Central memory CD8-positive, alpha-beta T cell (primary cell): ENCODE measurements around the gene MT1F.

Experiments
- ATAC-seq: fragments of 150-1000 bp; cut with Tn5 transposase; replicated peaks from 2 replicates; pipeline ENCODE4 v1.10.0; 2022; ENCODE audit warnings: mild to moderate bottlenecking, moderate FRiP score, moderate number of reproducible peaks; ENCODE audit not compliant: poor library complexity, severe bottlenecking; ENCODE audit errors: extremely low read depth
- DNase-seq, 2 donors: peaks; one replicate each; pipeline ENCODE4 v3.0.0; 2021; ENCODE audit warnings: low spot score in 2 of 2
- H3K27ac Mint-ChIP-seq: one replicate; pipeline ENCODE4 v1.8.0; 2022; ENCODE audit warnings: low read depth, mild to moderate bottlenecking, moderate library complexity, mixed read lengths
- H3K27me3 Mint-ChIP-seq: one replicate; pipeline ENCODE4 v1.8.0; 2022; ENCODE audit warnings: mixed read lengths
- H3K36me3 Mint-ChIP-seq: one replicate; pipeline ENCODE4 v1.8.0; 2022; ENCODE audit warnings: mild to moderate bottlenecking, moderate library complexity, mixed read lengths; ENCODE audit not compliant: insufficient read depth
- H3K4me1 Mint-ChIP-seq: one replicate; pipeline ENCODE4 v1.8.0; 2022; ENCODE audit warnings: mixed read lengths
- H3K4me3 Mint-ChIP-seq: one replicate; pipeline ENCODE4 v1.8.0; 2022; ENCODE audit warnings: mild to moderate bottlenecking, moderate library complexity, mixed read lengths
- H3K9me3 Mint-ChIP-seq: one replicate; pipeline ENCODE4 v1.8.0; 2022; ENCODE audit warnings: mixed read lengths

Gene MT1F

DNA sequence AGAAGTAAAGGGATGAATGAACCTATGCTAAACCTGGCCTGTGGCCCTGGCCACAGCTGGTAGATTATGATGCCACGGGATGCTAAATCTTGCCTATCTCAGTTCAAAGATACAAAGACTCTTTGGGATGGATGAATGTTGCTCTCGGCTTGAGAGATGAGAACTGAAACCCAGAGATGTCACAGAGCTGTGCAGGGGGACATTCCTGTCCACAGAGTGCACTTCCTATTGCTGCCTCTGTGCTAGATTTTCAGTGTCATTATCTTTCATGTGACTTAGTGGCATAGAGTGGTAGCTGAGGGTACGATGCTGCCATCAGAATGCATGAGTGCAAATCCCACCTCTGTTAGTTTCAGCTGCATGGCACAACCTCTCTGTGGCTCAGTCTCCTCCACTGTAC, 27.6 kb upstream of the MT1F start:
- Mint-ChIP-seq H3K36me3 (peaks cover 3% of the 10 kb centered on the region), H3K4me1 (peaks cover 20% of the 10 kb centered on the region), H3K27ac (no peak overlapping the region), H3K9me3 (no peaks in the 10 kb centered on the region), H3K27me3 (peaks cover 49% of the 10 kb centered on the region), H3K4me3 (no peak overlapping the region)
- ATAC-seq: no peak
- DNase-seq: no peak

DNA sequence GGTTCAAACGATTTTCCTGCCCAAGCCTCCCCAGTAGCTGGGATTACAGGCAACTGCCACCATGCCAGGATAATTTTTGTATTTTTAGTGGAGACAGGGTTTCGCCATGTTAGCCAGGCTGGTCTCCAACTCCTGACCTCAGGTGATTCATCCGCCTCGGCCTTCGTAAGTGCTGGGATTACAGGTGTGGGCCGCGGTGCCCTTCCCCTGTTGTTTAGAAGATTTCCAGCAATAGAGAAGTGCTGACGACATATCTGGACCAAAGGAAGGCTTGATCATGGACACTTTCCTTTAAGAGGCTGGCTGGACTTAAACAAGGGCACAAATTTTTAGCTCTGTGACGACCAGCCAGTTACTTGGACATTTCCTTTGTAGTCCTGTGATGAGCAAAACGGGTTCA, 26.6 kb upstream of the MT1F start:
- Mint-ChIP-seq H3K4me1 (peaks cover 13% of the 10 kb centered on the region), H3K36me3 (no peaks in the 10 kb centered on the region), H3K27me3 (peaks cover 60% of the 10 kb centered on the region), H3K4me3 (no peak overlapping the region), H3K27ac (no peak overlapping the region), H3K9me3 (no peaks in the 10 kb centered on the region)
- ATAC-seq: no peak
- no peak for DNase-seq

DNA sequence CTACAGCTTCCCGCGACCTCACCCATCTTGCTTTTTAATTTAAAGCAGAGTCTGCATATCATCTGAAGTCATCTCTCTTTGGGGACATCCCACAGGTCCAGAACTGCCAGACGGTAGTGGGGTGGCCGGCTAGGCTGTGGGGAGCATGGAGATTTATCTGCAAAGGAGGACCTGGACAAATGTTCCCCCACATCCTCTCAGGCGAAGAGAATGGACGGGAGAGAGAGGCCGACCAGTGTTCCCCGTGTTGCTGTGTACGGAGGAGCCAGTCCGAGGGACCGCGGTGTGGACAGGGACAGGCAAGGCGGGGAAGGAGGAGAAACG, 26.0 kb upstream of the MT1F start:
- H3K27ac Mint-ChIP-seq: no peak overlapping the region
- H3K4me1 Mint-ChIP-seq: peaks cover 12% of the 10 kb centered on the region
- H3K4me3 Mint-ChIP-seq: peak overlapping the region; percentile 49
- ATAC-seq: no peak
- H3K27me3 Mint-ChIP-seq: peaks cover 66% of the 10 kb centered on the region
- H3K9me3 Mint-ChIP-seq: no peaks in the 10 kb centered on the region
- H3K36me3 Mint-ChIP-seq: no peaks in the 10 kb centered on the region
- no peak for DNase-seq

DNA sequence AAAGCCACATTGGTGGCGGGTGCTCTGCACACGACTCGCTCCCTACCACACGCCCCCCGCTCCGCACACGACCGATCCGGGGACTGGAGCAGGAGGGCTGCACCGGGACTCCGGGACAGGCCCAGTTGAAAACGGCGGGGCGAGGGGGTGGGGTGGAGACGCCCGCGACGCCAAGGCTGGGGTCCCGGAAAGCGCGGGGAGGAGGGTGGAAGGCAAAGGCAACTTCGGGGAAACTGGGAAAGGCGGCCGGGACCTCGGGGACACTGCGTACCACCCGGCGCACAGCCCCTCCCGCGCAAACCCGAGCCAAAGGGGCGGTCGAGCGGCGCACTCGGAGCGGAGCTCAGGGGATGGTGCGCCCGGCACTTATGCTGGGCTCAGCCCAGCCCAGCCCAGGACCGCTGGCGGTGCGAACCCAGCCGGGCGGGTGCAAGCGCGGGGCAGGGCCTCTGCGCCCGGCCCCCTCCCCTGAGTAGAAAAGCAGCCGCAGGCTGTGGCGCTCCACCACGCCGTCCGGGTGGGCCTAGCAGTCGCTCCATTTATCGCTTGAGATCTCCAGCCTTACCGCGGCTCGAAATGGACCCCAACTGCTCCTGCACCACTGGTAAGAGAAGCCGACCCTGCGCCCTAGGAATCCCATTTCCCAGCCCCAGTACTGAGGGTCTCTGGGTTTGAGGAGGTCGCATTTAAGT, 25.5 kb upstream of the MT1F start, which contains the start of gene MT1M:
Gene MT1M (plus strand): TSS at position 504 of the 692 bp plus-strand sequence. CDS start 73 bp downstream, at position 577.
- H3K27ac Mint-ChIP-seq: no peak within 1 kb of the TSS
- H3K36me3 Mint-ChIP-seq: no peaks in the 10 kb centered on the region
- DNase-seq (no peak), ATAC-seq (no peak)
- no peaks in the 10 kb centered on the region for H3K9me3 Mint-ChIP-seq
- peak within 1 kb of the TSS; percentile 49 for H3K4me3 Mint-ChIP-seq
- H3K4me1 Mint-ChIP-seq: peaks cover 13% of the 10 kb centered on the region
- H3K27me3 Mint-ChIP-seq: peaks cover 71% of the 10 kb centered on the region

DNA sequence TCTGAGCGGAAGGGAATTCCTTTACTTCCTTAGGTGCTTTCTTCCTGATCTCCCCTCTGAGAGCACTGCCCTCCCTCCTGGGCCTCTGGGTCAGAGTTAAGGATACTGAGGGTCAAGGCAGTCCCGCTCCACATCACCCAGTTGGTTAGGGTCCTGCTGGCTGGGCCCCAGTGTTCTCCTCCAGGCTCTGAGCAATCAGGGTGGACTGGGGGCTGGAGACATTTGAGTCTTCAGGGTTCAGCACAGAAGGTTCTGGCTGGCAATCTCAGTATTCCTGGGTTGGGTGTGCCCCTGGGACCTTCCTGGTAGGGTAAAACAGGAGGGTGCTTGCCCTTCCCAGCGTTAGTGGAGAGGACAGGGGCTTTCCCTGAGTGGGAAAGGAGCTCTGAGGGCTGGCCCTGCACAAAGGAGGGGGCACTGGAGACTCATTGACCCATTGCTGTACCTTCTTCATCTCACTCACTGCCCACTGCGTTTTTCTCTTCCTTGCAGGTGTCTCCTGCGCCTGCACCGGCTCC, 24.9 kb upstream of the MT1F start:
- ATAC-seq (no peak), DNase-seq (no peak)
- peaks cover 19% of the 10 kb centered on the region for H3K4me1 Mint-ChIP-seq
- peak overlapping the region; percentile 36 for H3K4me3 Mint-ChIP-seq
- H3K27me3 Mint-ChIP-seq: peaks cover 77% of the 10 kb centered on the region
- no peaks in the 10 kb centered on the region for H3K9me3 Mint-ChIP-seq
- no peak overlapping the region for H3K27ac Mint-ChIP-seq
- no peaks in the 10 kb centered on the region for H3K36me3 Mint-ChIP-seq

DNA sequence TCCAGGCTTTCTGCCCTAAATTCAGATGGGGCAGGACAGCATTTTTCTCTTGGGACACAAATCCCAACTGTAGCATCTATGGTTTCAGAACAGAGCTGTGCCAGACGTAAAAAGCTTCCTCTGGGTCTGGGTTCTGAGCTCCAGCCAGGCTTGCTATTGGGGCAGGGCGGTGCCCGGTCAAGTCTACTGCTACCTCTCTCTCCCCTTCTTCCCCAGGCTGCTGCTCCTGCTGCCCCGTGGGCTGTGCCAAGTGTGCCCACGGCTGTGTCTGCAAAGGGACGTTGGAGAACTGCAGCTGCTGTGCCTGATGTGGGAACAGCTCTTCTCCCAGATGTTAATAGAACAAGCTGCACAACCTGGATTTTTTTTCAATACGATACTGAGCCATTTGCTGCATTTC, 24.2 kb upstream of the MT1F start:
- Mint-ChIP-seq H3K27ac (no peak overlapping the region), H3K27me3 (peaks cover 83% of the 10 kb centered on the region), H3K4me3 (no peak overlapping the region), H3K9me3 (no peaks in the 10 kb centered on the region), H3K36me3 (no peaks in the 10 kb centered on the region), H3K4me1 (peaks cover 21% of the 10 kb centered on the region)
- ATAC-seq (no peak), DNase-seq (no peak)

DNA sequence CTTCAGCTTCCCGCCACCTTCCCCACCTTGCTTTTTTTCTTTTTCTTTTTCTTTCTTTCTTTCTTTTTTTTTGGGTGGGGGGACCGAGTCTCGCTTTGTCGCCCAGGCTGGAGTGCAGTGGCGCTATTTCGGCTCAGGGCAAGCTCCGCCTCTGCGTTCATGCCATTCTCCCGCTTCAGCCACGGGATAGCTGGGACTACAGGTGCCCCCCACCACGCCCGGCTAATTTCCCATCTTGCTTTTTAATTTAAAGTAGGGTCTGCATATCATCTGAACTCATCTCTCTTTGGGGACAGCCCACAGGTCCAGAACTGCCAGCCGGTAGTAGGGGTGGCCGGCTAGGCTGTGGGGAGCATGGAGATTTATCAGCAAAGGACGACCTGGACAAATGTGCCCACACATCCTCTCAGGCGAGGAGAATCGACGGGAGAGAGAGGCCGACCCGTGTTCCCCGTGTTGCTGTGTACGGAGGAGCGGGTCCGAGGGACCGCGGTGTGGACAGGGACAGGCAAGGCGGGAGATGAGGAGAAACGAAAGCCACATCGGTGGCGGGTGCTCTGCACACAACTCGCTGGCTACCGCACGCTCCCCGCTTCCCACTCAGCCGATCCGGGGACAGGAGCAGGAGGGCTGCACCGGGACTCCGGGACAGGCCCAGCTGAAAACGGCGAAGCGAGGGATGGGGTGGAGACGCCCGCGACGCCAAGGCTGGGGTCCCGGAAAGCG, 22.9 kb upstream of the MT1F start:
- H3K9me3 Mint-ChIP-seq: no peaks in the 10 kb centered on the region
- peaks cover 21% of the 10 kb centered on the region for H3K4me1 Mint-ChIP-seq
- H3K27ac Mint-ChIP-seq: no peak overlapping the region
- ATAC-seq: no peak
- peak overlapping the region; percentile 71 for H3K4me3 Mint-ChIP-seq
- no peak for DNase-seq
- H3K27me3 Mint-ChIP-seq: peaks cover 97% of the 10 kb centered on the region
- H3K36me3 Mint-ChIP-seq: no peaks in the 10 kb centered on the region

DNA sequence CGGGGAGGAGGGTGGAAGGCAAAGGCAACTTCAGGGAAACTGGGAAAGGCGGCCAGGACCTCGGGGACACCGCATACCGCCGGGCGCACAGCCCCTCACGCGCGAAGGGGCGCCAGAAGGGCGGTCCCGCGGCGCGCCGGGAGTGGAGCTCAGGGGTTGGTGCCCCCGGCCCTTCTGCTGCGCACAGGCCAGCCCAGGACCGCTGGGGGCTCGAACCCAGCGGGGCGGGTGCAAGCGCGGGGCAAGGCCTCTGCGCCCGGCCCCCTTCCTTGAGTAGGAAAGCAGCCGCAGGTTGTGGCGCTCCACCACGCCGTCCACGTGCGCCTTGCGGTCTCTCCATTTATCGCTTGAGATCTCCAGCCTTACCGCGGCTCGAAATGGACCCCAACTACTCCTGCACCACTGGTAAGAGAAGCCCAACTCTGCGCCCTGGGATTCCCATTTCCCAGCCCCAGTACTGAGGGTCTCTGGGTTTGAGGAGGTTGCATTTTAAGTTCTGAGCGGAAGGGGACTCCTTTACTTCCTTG, 22.3 kb upstream of the MT1F start:
- Mint-ChIP-seq H3K36me3 (no peaks in the 10 kb centered on the region), H3K27ac (no peak overlapping the region), H3K27me3 (peaks cover 100% of the 10 kb centered on the region), H3K9me3 (no peaks in the 10 kb centered on the region), H3K4me1 (peaks cover 21% of the 10 kb centered on the region), H3K4me3 (peak overlapping the region; percentile 71)
- ATAC-seq: no peak
- no peak for DNase-seq

DNA sequence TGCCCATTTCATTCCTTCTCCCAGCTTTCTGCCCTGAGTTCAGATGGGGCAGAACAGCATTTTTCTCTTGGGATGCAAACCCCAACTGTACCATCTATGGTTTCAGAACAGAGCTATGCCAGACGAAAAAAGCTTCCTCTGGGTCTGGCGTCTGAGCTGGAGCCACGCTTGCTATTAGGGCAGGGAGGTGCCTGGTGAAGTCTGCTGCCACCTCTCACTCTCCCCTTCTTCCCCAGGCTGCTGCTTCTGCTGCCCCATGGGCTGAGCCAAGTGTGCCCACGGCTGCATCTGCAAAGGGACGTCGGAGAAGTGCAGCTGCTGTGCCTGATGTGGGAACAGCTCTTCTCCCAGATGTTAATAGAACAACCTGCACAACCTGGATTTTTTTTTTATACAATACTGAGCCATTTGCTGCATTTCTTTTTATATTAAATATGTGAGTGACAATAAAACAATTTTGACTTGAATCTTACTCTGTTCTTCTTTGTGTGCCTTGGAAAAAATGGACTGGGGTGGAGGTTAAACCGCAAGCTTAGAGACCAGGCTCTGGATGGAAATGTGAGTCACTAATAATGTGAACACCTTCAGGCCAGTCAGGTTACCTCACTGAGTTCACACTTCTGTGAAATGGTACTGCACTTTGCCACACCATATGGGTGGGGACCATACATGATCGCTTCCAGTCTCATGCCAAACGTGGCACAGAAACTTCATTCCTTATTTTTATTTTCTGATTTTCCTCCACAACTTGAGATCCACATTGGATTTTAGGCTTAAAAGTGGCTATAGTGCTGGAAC, 20.9 kb upstream of the MT1F start:
- no peaks in the 10 kb centered on the region for H3K36me3 Mint-ChIP-seq
- H3K4me3 Mint-ChIP-seq: no peak overlapping the region
- H3K9me3 Mint-ChIP-seq: no peaks in the 10 kb centered on the region
- DNase-seq: no peak
- ATAC-seq: no peak
- no peak overlapping the region for H3K27ac Mint-ChIP-seq
- peaks cover 92% of the 10 kb centered on the region for H3K27me3 Mint-ChIP-seq
- peaks cover 18% of the 10 kb centered on the region for H3K4me1 Mint-ChIP-seq

DNA sequence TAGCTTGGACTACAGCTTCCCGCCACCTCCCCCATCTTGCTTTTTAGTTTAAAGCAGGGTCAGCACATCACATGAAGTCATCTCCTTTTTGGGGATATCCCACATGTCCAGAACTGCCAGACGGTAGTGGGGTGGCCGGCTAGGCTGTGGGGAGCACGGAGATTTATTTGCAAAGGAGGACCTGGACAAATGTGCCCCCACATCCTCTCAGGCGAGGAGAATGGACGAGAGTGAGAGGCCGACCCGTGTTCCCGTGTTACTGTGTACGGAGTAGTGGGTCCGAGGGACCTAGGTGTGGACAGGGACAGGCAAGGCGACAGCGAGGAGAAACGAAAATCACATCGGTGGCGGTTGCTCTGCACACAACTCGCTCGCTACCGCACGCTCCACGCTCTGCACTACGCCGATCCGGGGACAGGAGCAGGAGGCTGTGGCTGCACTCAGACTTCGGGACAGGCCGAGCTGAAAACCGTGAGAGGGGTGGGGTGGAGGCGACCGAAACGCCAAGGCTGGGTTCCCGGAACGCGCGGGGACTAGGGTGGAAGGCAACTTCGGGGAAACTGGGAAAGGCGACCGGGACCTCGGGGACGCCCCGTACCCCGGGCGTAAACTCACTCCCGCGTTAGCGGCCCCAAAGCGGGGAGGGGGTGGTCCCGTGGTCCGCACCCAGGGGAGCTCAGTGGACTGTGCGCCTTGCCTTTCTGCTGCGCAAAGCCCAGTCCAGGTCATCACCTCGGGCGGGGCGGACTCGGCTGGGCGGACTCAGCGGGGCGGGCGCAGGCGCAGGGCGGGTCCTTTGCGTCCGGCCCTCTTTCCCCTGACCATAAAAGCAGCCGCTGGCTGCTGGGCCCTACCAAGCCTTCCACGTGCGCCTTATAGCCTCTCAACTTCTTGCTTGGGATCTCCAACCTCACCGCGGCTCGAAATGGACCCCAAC, 19.7 kb upstream of the MT1F start, which contains the start of gene MT1A:
Gene MT1A (plus strand): TSS at position 853 of the 937 bp plus-strand sequence. CDS start 73 bp downstream, at position 926.
- peaks cover 80% of the 10 kb centered on the region for H3K27me3 Mint-ChIP-seq
- ATAC-seq (no peak), DNase-seq (no peak)
- peak within 1 kb of the TSS; percentile 23 for H3K4me3 Mint-ChIP-seq
- H3K27ac Mint-ChIP-seq: no peak within 1 kb of the TSS
- no peaks in the 10 kb centered on the region for H3K36me3 Mint-ChIP-seq
- no peaks in the 10 kb centered on the region for H3K9me3 Mint-ChIP-seq
- peaks cover 22% of the 10 kb centered on the region for H3K4me1 Mint-ChIP-seq

DNA sequence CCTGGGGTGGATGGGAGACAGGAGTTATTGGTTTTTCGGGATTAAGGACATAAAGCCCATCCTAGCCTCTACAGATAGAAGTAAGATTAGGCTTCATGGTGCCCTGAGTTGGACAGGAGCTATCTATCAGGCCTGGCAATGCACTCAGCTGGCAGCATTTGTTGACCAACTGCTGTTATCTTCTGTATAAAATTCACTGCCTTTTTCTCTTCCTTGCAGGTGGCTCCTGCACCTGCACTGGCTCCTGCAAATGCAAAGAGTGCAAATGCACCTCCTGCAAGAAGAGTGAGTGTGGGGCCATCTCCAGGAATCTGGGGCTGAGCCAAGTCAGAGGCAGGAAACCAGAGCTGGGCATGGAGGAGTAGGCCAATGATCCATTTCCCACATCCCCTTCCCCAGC, 18.7 kb upstream of the MT1F start:
- Mint-ChIP-seq H3K27me3 (peaks cover 70% of the 10 kb centered on the region), H3K4me1 (peaks cover 31% of the 10 kb centered on the region)
- ATAC-seq: no peak

More for the DNA sequence above, 18.7 kb upstream of the MT1F start:
- Mint-ChIP-seq H3K9me3 (no peaks in the 10 kb centered on the region), H3K27ac (no peak overlapping the region), H3K36me3 (no peaks in the 10 kb centered on the region), H3K4me3 (no peak overlapping the region)
- no peak for DNase-seq
